Thoracic aorta (tissue), 2 donors: ENCODE results near the gene COX20. TPM values are rescaled to one million over a fixed set of nuclear protein-coding genes. Genes with fewer than 3 reads are reported as not detected.

Experiments used
- ATAC-seq: fragments of 150-250 bp; one replicate; pipeline ENCODE4 v1.8.0; 2017; ENCODE audit warnings: low read depth; ENCODE audit not compliant: insufficient number of reproducible peaks, low FRiP score
- DNase-seq: peaks from one replicate; pipeline ENCODE4 v3.0.0-alpha.2; 2020; ENCODE audit warnings: low spot score
- H3K27ac ChIP-seq, 2 donors: fragments of 200-600 bp; sonication (generic); 1 replicate in 1 of 2; 2 replicates in 1 of 2; pipeline ENCODE4 v1.5.1; 2016; ENCODE audit warnings: mild to moderate bottlenecking in 2 of 2, moderate library complexity in 2 of 2
- H3K27me3 ChIP-seq: fragments of 200-600 bp; sonication (generic); replicated peaks from 2 replicates; pipeline ENCODE4 v1.6.0; 2016; ENCODE audit warnings: mild to moderate bottlenecking; ENCODE audit not compliant: insufficient read depth
- H3K36me3 ChIP-seq: fragments of 200-600 bp; sonication (generic); one replicate; pipeline ENCODE4 v1.5.1; 2016
- H3K4me1 ChIP-seq, 2 donors: fragments of 200-600 bp; sonication (generic); 1 replicate in 1 of 2; 2 replicates in 1 of 2; pipeline versions ENCODE4 v1.5.1 to v1.6.0; 2016; ENCODE audit warnings: low read depth in 2 of 2, mild to moderate bottlenecking in 1 of 2; ENCODE audit not compliant: control insufficient read depth in 1 of 2
- H3K4me3 ChIP-seq: fragments of 200-600 bp; sonication (generic); 2 replicates; pipeline ENCODE4 v1.5.1; 2016; ENCODE audit warnings: mild to moderate bottlenecking
- H3K9me3 ChIP-seq: fragments of 200-600 bp; sonication (generic); 2 replicates; pipeline ENCODE4 v1.5.1; 2016
- CTCF ChIP-seq: fragments of 200-600 bp; sonication (generic); IDR thresholded peaks from one replicate; pipeline ENCODE4 v1.5.1; 2019; ENCODE audit warnings: antibody characterized with exemption
- total RNA-seq, 2 donors: library from RNA; depleted of rRNA; stranded (reverse); fragments of >200 nt; gene quantifications; one replicate each; pipeline versions ENCODE4 v1.1.0 to v1.2.3, GENCODE V29; 2016

COX20 gene
- total RNA-seq, 2 donors from 2014 or later: 10.8 to 38.0 TPM

GRCh38 chr1:244810221-244810620 is 25.2 kb upstream of the COX20 start:
- H3K27ac ChIP-seq: no peak overlapping the region
- H3K4me1 ChIP-seq: no peaks in the 10 kb centered on the region
- ATAC-seq (no peak), DNase-seq (no peak)
- no peak for TF ChIP-seq CTCF
- H3K27me3 ChIP-seq: no peaks in the 10 kb centered on the region
- no peaks in the 10 kb centered on the region for H3K36me3 ChIP-seq
- H3K9me3 ChIP-seq: no peaks in the 10 kb centered on the region
- no peak overlapping the region for H3K4me3 ChIP-seq

GRCh38 chr1:244813327-244813726 is 22.1 kb upstream of the COX20 start:
- Histone ChIP-seq H3K4me1 (no peaks in the 10 kb centered on the region), H3K27me3 (no peaks in the 10 kb centered on the region), H3K9me3 (no peaks in the 10 kb centered on the region), H3K36me3 (no peaks in the 10 kb centered on the region), H3K4me3 (no peak overlapping the region), H3K27ac (no peak overlapping the region)
- no peak for DNase-seq
- no peak for TF ChIP-seq CTCF
- ATAC-seq: no peak

- Histone ChIP-seq H3K4me1 (no peaks in the 10 kb centered on the region), H3K9me3 (no peaks in the 10 kb centered on the region), H3K36me3 (no peaks in the 10 kb centered on the region), H3K27me3 (no peaks in the 10 kb centered on the region), H3K27ac (no peak overlapping the region), H3K4me3 (peak overlapping the region; percentile 59)
- no peak for ATAC-seq
- no peak for TF ChIP-seq CTCF
- DNase-seq: no peak
Observed at GRCh38 chr1:244815600-244816099, 19.8 kb upstream of the COX20 start.

- DNase-seq (no peak), ATAC-seq (no peak)
- no peaks in the 10 kb centered on the region for H3K4me1 ChIP-seq
- H3K36me3 ChIP-seq: no peaks in the 10 kb centered on the region
- no peak overlapping the region for H3K27ac ChIP-seq
- H3K9me3 ChIP-seq: no peaks in the 10 kb centered on the region
- H3K4me3 ChIP-seq: no peak overlapping the region
- no peaks in the 10 kb centered on the region for H3K27me3 ChIP-seq
- TF ChIP-seq CTCF: no peak
Observed at GRCh38 chr1:244817415-244817894, 18.0 kb upstream of the COX20 start.

- Histone ChIP-seq H3K4me3 (no peak overlapping the region), H3K4me1 (no peaks in the 10 kb centered on the region), H3K27ac (no peak overlapping the region), H3K9me3 (no peaks in the 10 kb centered on the region), H3K36me3 (no peaks in the 10 kb centered on the region), H3K27me3 (no peaks in the 10 kb centered on the region)
- ATAC-seq: no peak
- no peak for DNase-seq
- no peak for TF ChIP-seq CTCF
Observed at GRCh38 chr1:244820131-244820530, 15.3 kb upstream of the COX20 start.
